ENCODE results near the gene PAN3. TPM values are rescaled to one million over a fixed set of nuclear protein-coding genes. Genes with fewer than 3 reads are reported as not detected.

PAN3 gene
- total and polyA plus RNA-seq, 2 donors (not counting 1 experiment from before 2014, with no cell fraction given): 13.9 to 18.5 TPM

DNA sequence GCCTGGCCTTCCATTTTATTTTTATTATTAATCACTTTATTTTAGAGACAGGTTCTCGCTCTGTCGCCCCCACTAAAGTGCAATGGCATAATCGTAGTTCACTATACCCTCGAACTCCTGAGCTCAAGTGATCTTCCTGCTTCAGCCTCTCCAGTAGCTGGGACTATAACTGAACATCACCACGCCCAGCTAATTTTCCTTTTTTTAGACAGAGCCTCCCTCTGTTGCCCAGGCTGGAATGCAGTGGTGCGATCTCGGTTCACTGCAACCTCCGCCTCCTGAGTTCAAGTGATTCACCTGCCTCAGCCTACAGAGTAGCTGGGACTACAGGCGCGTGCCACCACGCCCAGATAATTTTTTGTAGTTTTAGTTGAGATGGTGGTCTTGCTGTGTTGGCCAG, 6.7 kb upstream of the PAN3 start:
- H2AFZ ChIP-seq (ENCODE audit: low read length): no peak overlapping the region
- H4K20me1 ChIP-seq (ENCODE audit: control insufficient read depth, extremely low read depth, insufficient read depth, low read length): no peaks in the 10 kb centered on the region
- no peak for DNase-seq (ENCODE audit: low read depth in 2 of 2)
- H3K27ac ChIP-seq (ENCODE audit: insufficient read depth, low read length): no peak overlapping the region
- H3K79me2 ChIP-seq (ENCODE audit: control insufficient read depth, insufficient read depth, low read length): no peaks in the 10 kb centered on the region
- TF ChIP-seq EZH2 (IDR thresholded peaks at IDR 0.05; ENCODE audit: low read length, missing control alignments): no peak
- TF ChIP-seq, protein P1, sequence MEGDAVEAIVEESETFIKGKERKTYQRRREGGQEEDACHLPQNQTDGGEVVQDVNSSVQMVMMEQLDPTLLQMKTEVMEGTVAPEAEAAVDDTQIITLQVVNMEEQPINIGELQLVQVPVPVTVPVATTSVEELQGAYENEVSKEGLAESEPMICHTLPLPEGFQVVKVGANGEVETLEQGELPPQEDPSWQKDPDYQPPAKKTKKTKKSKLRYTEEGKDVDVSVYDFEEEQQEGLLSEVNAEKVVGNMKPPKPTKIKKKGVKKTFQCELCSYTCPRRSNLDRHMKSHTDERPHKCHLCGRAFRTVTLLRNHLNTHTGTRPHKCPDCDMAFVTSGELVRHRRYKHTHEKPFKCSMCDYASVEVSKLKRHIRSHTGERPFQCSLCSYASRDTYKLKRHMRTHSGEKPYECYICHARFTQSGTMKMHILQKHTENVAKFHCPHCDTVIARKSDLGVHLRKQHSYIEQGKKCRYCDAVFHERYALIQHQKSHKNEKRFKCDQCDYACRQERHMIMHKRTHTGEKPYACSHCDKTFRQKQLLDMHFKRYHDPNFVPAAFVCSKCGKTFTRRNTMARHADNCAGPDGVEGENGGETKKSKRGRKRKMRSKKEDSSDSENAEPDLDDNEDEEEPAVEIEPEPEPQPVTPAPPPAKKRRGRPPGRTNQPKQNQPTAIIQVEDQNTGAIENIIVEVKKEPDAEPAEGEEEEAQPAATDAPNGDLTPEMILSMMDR (conservative IDR thresholded peaks at IDR 0.05 in 1 of 2, IDR thresholded peaks at IDR 0.05 in 1 of 2; ENCODE audit: low read depth in 1 of 2, low read length in 2 of 2): no peak
- H3K36me3 ChIP-seq (ENCODE audit: control insufficient read depth, insufficient read depth, low read length): no peaks in the 10 kb centered on the region
- no peak overlapping the region for H3K4me3 ChIP-seq (replicated peaks in 1 of 4; ENCODE audit: control extremely low read depth in 1 of 4, insufficient read depth in 1 of 4, low read depth in 3 of 4, low read length in 4 of 4)
- H3K9ac ChIP-seq (ENCODE audit: insufficient read depth, low read length): no peak overlapping the region
- no peaks in the 10 kb centered on the region for H3K9me3 ChIP-seq (ENCODE audit: control insufficient read depth, insufficient read depth, low read depth, low read length)
- H3K4me2 ChIP-seq (ENCODE audit: extremely low read depth, insufficient read depth, low read length): no peak overlapping the region
- H3K27me3 ChIP-seq (ENCODE audit: control insufficient read depth, insufficient read depth, low read length): no peaks in the 10 kb centered on the region
- H3K4me1 ChIP-seq (ENCODE audit: control insufficient read depth, extremely low read depth, insufficient read depth, low read length): no peaks in the 10 kb centered on the region

DNA sequence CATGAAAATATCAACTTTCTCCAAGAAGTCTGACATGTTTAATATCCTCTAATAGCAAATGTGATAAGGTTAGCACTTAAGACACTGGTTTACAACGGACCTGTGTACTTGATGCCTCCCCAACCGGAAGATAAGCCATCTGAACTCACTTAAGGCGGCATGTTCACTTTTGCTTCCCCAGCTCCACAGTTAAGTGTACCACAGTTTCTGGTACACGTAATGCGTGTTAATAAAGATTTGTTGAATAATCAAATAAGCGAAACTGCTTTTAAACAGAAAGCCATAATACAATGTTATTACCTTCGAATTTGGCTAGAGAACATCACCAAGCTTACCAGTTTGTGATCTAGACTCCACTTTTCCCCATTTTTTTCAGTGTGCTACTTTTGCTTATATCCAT, 1.4 kb upstream of the PAN3 start:
- H3K36me3 ChIP-seq (ENCODE audit: control insufficient read depth, insufficient read depth, low read length): no peaks in the 10 kb centered on the region
- no peaks in the 10 kb centered on the region for H4K20me1 ChIP-seq (ENCODE audit: control insufficient read depth, extremely low read depth, insufficient read depth, low read length)
- no peak overlapping the region for H3K27ac ChIP-seq (ENCODE audit: insufficient read depth, low read length)
- DNase-seq (ENCODE audit: low read depth in 2 of 2): peak in 1 of 2 donors; percentile 9
- H3K4me2 ChIP-seq (ENCODE audit: extremely low read depth, insufficient read depth, low read length): peak overlapping the region; percentile 84
- H2AFZ ChIP-seq (ENCODE audit: low read length): no peak overlapping the region
- H3K4me1 ChIP-seq (ENCODE audit: control insufficient read depth, extremely low read depth, insufficient read depth, low read length): no peaks in the 10 kb centered on the region
- H3K9me3 ChIP-seq (ENCODE audit: control insufficient read depth, insufficient read depth, low read depth, low read length): no peaks in the 10 kb centered on the region
- TF ChIP-seq, protein P1 (conservative IDR thresholded peaks at IDR 0.05 in 1 of 2, IDR thresholded peaks at IDR 0.05 in 1 of 2; ENCODE audit: low read depth in 1 of 2, low read length in 2 of 2): no peak
- TF ChIP-seq EZH2 (IDR thresholded peaks at IDR 0.05; ENCODE audit: low read length, missing control alignments): no peak
- peak overlapping the region; percentile 56 to 98 (median 66) for H3K4me3 ChIP-seq (replicated peaks in 1 of 4; ENCODE audit: control extremely low read depth in 1 of 4, insufficient read depth in 1 of 4, low read depth in 3 of 4, low read length in 4 of 4)
- no peak overlapping the region for H3K9ac ChIP-seq (ENCODE audit: insufficient read depth, low read length)
- no peaks in the 10 kb centered on the region for H3K27me3 ChIP-seq (ENCODE audit: control insufficient read depth, insufficient read depth, low read length)
- peaks cover 30% of the 10 kb centered on the region for H3K79me2 ChIP-seq (ENCODE audit: control insufficient read depth, insufficient read depth, low read length)

DNA sequence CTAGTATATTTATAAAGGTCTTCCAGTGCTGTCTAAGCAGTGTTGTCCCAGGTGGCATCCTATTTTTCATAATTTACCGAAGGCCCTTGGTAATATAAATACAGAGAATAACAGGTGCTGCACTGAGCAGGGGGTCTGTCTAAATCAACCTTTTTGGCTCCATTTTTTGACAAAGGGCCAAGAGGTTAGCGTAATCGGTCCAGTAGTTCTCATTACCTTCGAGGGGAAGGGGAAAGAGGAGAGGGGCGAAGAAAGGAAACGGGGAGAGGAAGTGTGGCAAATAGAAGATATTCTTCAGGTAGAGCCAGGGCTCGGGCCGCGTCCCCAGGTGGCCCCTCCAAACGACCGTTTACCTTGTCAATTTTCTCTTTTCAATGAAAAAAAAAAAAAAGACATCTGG, 749 bp upstream of the PAN3 start:
- Histone ChIP-seq H4K20me1 (ENCODE audit: control insufficient read depth, extremely low read depth, insufficient read depth, low read length) (no peaks in the 10 kb centered on the region), H3K4me1 (ENCODE audit: control insufficient read depth, extremely low read depth, insufficient read depth, low read length) (no peaks in the 10 kb centered on the region), H3K9ac (ENCODE audit: insufficient read depth, low read length) (peak overlapping the region; percentile 93), H3K9me3 (ENCODE audit: control insufficient read depth, insufficient read depth, low read depth, low read length) (no peaks in the 10 kb centered on the region), H3K4me3 (replicated peaks in 1 of 4; ENCODE audit: control extremely low read depth in 1 of 4, insufficient read depth in 1 of 4, low read depth in 3 of 4, low read length in 4 of 4) (peak overlapping the region; percentile 56 to 98 (median 66)), H3K79me2 (ENCODE audit: control insufficient read depth, insufficient read depth, low read length) (peaks cover 37% of the 10 kb centered on the region), H3K36me3 (ENCODE audit: control insufficient read depth, insufficient read depth, low read length) (no peaks in the 10 kb centered on the region), H3K4me2 (ENCODE audit: extremely low read depth, insufficient read depth, low read length) (peak overlapping the region; percentile 84), H3K27ac (ENCODE audit: insufficient read depth, low read length) (peak overlapping the region; percentile 91), H3K27me3 (ENCODE audit: control insufficient read depth, insufficient read depth, low read length) (no peaks in the 10 kb centered on the region), H2AFZ (ENCODE audit: low read length) (peak overlapping the region; percentile 56)
- TF ChIP-seq, protein P1 (conservative IDR thresholded peaks at IDR 0.05 in 1 of 2, IDR thresholded peaks at IDR 0.05 in 1 of 2; ENCODE audit: low read depth in 1 of 2, low read length in 2 of 2): no peak
- TF ChIP-seq EZH2 (IDR thresholded peaks at IDR 0.05; ENCODE audit: low read length, missing control alignments): no peak
- peak in 1 of 2 donors; percentile 26 for DNase-seq (ENCODE audit: low read depth in 2 of 2)
